Kidney (tissue), 14 donors: Measurements from ENCODE around the gene INF2. TPM values are rescaled to one million over a fixed set of nuclear protein-coding genes. Genes with fewer than 3 reads are reported as not detected.

Experiments used
- DNase-seq, 5 donors: peaks; one replicate each; pipeline ENCODE4 v3.0.0-alpha.2; 2013 to 2020
- FAIRE-seq: peaks from 2 replicates; lab custom pipeline; 2012; peaks lifted over from hg19 to GRCh38; lab: Jason Lieb, UNC
- H3K27ac ChIP-seq, 2 donors: one replicate each; pipeline ENCODE4 v1.7.0; 2013; ENCODE audit warnings: low read depth in 2 of 2, low read length in 2 of 2, inconsistent platforms in 1 of 2
- H3K27me3 ChIP-seq: one replicate; pipeline ENCODE4 v1.7.1; 2013; ENCODE audit warnings: low read length, inconsistent platforms; ENCODE audit not compliant: control insufficient read depth, insufficient read depth
- H3K36me3 ChIP-seq, 3 donors: one replicate each; pipeline versions ENCODE4 v1.7.0 to v1.7.1; 2013; ENCODE audit warnings: low read length in 3 of 3, control low read depth in 1 of 3, inconsistent platforms in 1 of 3; ENCODE audit not compliant: insufficient read depth in 3 of 3, control insufficient read depth in 2 of 3
- H3K4me1 ChIP-seq, 3 donors: one replicate each; pipeline versions ENCODE4 v1.7.0 to v1.7.1; 2013; ENCODE audit warnings: low read length in 3 of 3, inconsistent platforms in 1 of 3, low read depth in 1 of 3; ENCODE audit not compliant: control insufficient read depth in 2 of 3, insufficient read depth in 2 of 3
- H3K4me3 ChIP-seq, 3 donors: one replicate each; pipeline versions ENCODE4 v1.7.0 to v1.8.1; 2013; ENCODE audit warnings: low read length in 3 of 3, control low read depth in 1 of 3, inconsistent platforms in 1 of 3
- H3K9ac ChIP-seq, 3 donors: one replicate each; pipeline versions ENCODE4 v1.7.0 to v1.7.1; 2013; ENCODE audit warnings: low read length in 3 of 3, control low read depth in 1 of 3, inconsistent platforms in 1 of 3
- H3K9me3 ChIP-seq, 3 donors: one replicate each; pipeline versions ENCODE4 v1.7.0 to v1.7.1; 2013; ENCODE audit warnings: low read length in 3 of 3, control low read depth in 1 of 3, inconsistent platforms in 1 of 3; ENCODE audit not compliant: control insufficient read depth in 2 of 3, insufficient read depth in 1 of 3
- CTCF ChIP-seq: IDR thresholded peaks from 3 replicates; pipeline ENCODE4 v1.5.1; 2012; ENCODE audit warnings: mild to moderate bottlenecking, moderate library complexity, borderline replicate concordance; ENCODE audit not compliant: insufficient read depth; ENCODE audit errors: extremely low read depth
- intact Hi-C: fragments of 100-400 bp; cut with DNase I; formaldehyde crosslinking; loops from one replicate; pipeline ENCODE4 v1.11.1; 2022
- polyA plus RNA-seq: library from polyadenylated mRNA; stranded (reverse); fragments of 350-450 nt; fragmentation: Illumina TruSeq; extraction: RNeasy Lipid Tissue Mini Kit (QIAGEN cat#74804); gene quantifications from one replicate; pipeline ENCODE4 v1.2.3, GENCODE V29; 2014; ENCODE audit warnings: low read depth, low replicate concordance; ENCODE audit not compliant: insufficient read depth
- total RNA-seq: library from RNA; stranded (reverse); fragmentation: NEBNext Ultra II Directional; extraction: Animal tissue kit (Norgen Biotek cat#: 25700); gene quantifications from one replicate; pipeline ENCODE4 v1.2.1, GENCODE V29; 2021
- donor health status: control.
- donor health status: control.
- donor health status: control.
- donor health status: control.
- donor health status: control.
- donor health status: DM: yes; HTN: yes; CAD: no.
- donor health status: Normal renal cell carcinoma (clear cell type).

INF2 gene
- total and polyA plus RNA-seq, 2 donors from 2014 or later: 58.5 to 82.7 TPM

GRCh38 chr14:104694475-104694950 lies 5.1 kb downstream of the INF2 start:
- Histone ChIP-seq H3K9ac (no peak overlapping the region), H3K27ac (no peak overlapping the region), H3K27me3 (no peaks in the 10 kb centered on the region), H3K36me3 (no peaks in the 10 kb centered on the region), H3K9me3 (no peaks in the 10 kb centered on the region), H3K4me3 (no peak overlapping the region), H3K4me1 (peaks cover 0 to 42% (median 8%) of the 10 kb centered on the region in 3 donors)
- FAIRE-seq (no peak), DNase-seq (peak in 2 of 5 donors; percentile 37 to 52)
- intact Hi-C loops: no loop called here
- no peak for TF ChIP-seq CTCF

- H3K27me3 ChIP-seq: no peaks in the 10 kb centered on the region
- H3K9me3 ChIP-seq: no peaks in the 10 kb centered on the region
- H3K36me3 ChIP-seq: no peaks in the 10 kb centered on the region
- no peak overlapping the region for H3K4me3 ChIP-seq
- H3K4me1 ChIP-seq: peaks cover 0 to 41% (median 8%) of the 10 kb centered on the region in 3 donors
- DNase-seq: peak in 1 of 5 donors; percentile 23
- TF ChIP-seq CTCF: no peak
- FAIRE-seq: no peak
- intact Hi-C loops: no loop called here
- no peak overlapping the region for H3K9ac ChIP-seq
- H3K27ac ChIP-seq: peak overlapping the region in 1 of 2 donors; percentile 37
Measured at GRCh38 chr14:104694991-104695659, 5.7 kb downstream of the INF2 start.

- Histone ChIP-seq H3K27ac (peak overlapping the region in 1 of 2 donors; percentile 13), H3K4me3 (no peak overlapping the region), H3K4me1 (peaks cover 0 to 36% (median 3%) of the 10 kb centered on the region in 3 donors), H3K9me3 (no peaks in the 10 kb centered on the region), H3K9ac (no peak overlapping the region), H3K27me3 (no peaks in the 10 kb centered on the region), H3K36me3 (no peaks in the 10 kb centered on the region)
- intact Hi-C loops: no loop called here
- TF ChIP-seq CTCF: no peak
- FAIRE-seq (no peak), DNase-seq (peak in 1 of 5 donors; percentile 36)
Measured at GRCh38 chr14:104695660-104696000, 6.2 kb downstream of the INF2 start.
